H1 (cell line): Measurements from ENCODE around the gene ANKS1A. TPM values are rescaled to one million over a fixed set of nuclear protein-coding genes. Genes with fewer than 3 reads are reported as not detected.

Source experiments
- CBX8 ChIP-seq: fragments of 300-800, 300-1000 bp; sonication (generic); IDR thresholded peaks from 2 replicates; pipeline ENCODE4 v1.7.1; 2016; ENCODE audit warnings: low read depth, low read length, borderline replicate concordance
- CEBPB ChIP-seq: IDR thresholded peaks from 2 replicates; pipeline ENCODE4 v1.6.1; 2012; ENCODE audit warnings: low read depth, low read length
- JUN ChIP-seq: IDR thresholded peaks from 2 replicates; pipeline ENCODE4 v1.6.1; 2011; ENCODE audit warnings: low read depth, mild to moderate bottlenecking, improper control_type of control experiment, low read length
- POLR2A ChIP-seq, 2 experiments: IDR thresholded peaks; 1 replicate in 1 of 2; 2 replicates in 1 of 2; pipeline ENCODE4 v1.6.1; 2011; ENCODE audit warnings: low read depth in 2 of 2, low read length in 2 of 2, mild to moderate bottlenecking in 2 of 2; ENCODE audit errors: control extremely low read depth in 1 of 2
- POU5F1 ChIP-seq: IDR thresholded peaks from 2 replicates; pipeline ENCODE4 v1.6.1; 2011; ENCODE audit warnings: low read depth, mild to moderate bottlenecking, low read length, moderate library complexity
- RNF2 ChIP-seq: fragments of 200-900, 300-1000 bp; sonication (generic); IDR thresholded peaks from 2 replicates; pipeline ENCODE4 v1.7.1; 2016; ENCODE audit warnings: borderline replicate concordance, low read depth, mild to moderate bottlenecking, antibody characterized with exemption, low read length; ENCODE audit not compliant: poor library complexity, severe bottlenecking; ENCODE audit errors: missing control alignments
- SIX5 ChIP-seq: IDR thresholded peaks from 2 replicates; pipeline ENCODE4 v1.6.1; 2011; ENCODE audit warnings: mild to moderate bottlenecking, low read depth, low read length
- polyA plus RNA-seq, 7 experiments: library from polyadenylated mRNA; depleted of rRNA in 3 of 7; stranded (reverse) in 5 of 7; unstranded in 2 of 7; fragments of >200 nt in 5 of 7; fragments of 200-250 nt in 2 of 7; gene quantifications; 1 replicate in 5 of 7; 2 replicates in 1 of 7; 4 replicates in 1 of 7; pipeline versions ENCODE4 v1.2.1 to v1.2.3, GENCODE V29; 2011 to 2013; ENCODE audit warnings: missing spikeins in 2 of 7, mixed read lengths in 2 of 7
- total RNA-seq: library from RNA; stranded (reverse); fragmentation: NEBNext Ultra II Directional; extraction: Animal tissue kit (Norgen Biotek cat#: 25700); gene quantifications from 2 replicates; pipeline ENCODE4 v1.2.1, GENCODE V29; 2021

ANKS1A gene
- total and polyA plus RNA-seq, 2 of the 8 experiments (the other 6 are each of a cell fraction or from before 2014, with no cell fraction given): 9.8 to 30.9 TPM

- TF ChIP-seq CBX8 (no peak), POLR2A (IDR thresholded peaks at IDR 0.05; ENCODE audit: control extremely low read depth in 1 of 2, low read depth in 2 of 2, low read length in 2 of 2) (no peak), POU5F1 (no peak), RNF2 (no peak), JUN (no peak), CEBPB (no peak), SIX5 (no peak)
Observed at GRCh38 chr6:34984416-34984815, 95.4 kb downstream of the ANKS1A start (continued).
